ENCODE results near the gene RASGRF1. TPM values are rescaled to one million over a fixed set of nuclear protein-coding genes. Genes with fewer than 3 reads are reported as not detected.

The RASGRF1 gene
- total RNA-seq, 1 donor from 2014 or later = not detected

- H3K9me3 ChIP-seq (replicated peaks) = no peaks in the 10 kb centered on the region
- no peak for TF ChIP-seq CTCF (IDR thresholded peaks at IDR 0.05; ENCODE audit: borderline replicate concordance)
- intact Hi-C loops (cut with micrococcal nuclease) = no loop called here
- no peak for DNase-seq
- no peaks in the 10 kb centered on the region for H3K36me3 ChIP-seq
- H3K4me3 ChIP-seq = no peak overlapping the region
- no peaks in the 10 kb centered on the region for H3K4me1 ChIP-seq
- no peak overlapping the region for H3K27ac ChIP-seq (replicated peaks)
- no peaks in the 10 kb centered on the region for H3K27me3 ChIP-seq (ENCODE audit: low read depth)
Measured at GRCh38 chr15:79017953-79018352, 72.6 kb downstream of the RASGRF1 start.

- Histone ChIP-seq H3K27me3 (ENCODE audit: low read depth) (no peaks in the 10 kb centered on the region), H3K9me3 (replicated peaks) (no peaks in the 10 kb centered on the region), H3K27ac (replicated peaks) (no peak overlapping the region), H3K4me3 (no peak overlapping the region), H3K4me1 (no peaks in the 10 kb centered on the region), H3K36me3 (no peaks in the 10 kb centered on the region)
- TF ChIP-seq CTCF (IDR thresholded peaks at IDR 0.05; ENCODE audit: borderline replicate concordance) = no peak
- intact Hi-C loops (cut with micrococcal nuclease) = no loop called here
- no peak for DNase-seq
Measured at GRCh38 chr15:79016527-79017170, 73.9 kb downstream of the RASGRF1 start.

- no peaks in the 10 kb centered on the region for H3K36me3 ChIP-seq
- no peaks in the 10 kb centered on the region for H3K4me1 ChIP-seq
- H3K27ac ChIP-seq (replicated peaks) = no peak overlapping the region
- no peaks in the 10 kb centered on the region for H3K9me3 ChIP-seq (replicated peaks)
- H3K4me3 ChIP-seq = no peak overlapping the region
- no peak for TF ChIP-seq CTCF (IDR thresholded peaks at IDR 0.05; ENCODE audit: borderline replicate concordance)
- intact Hi-C loops (cut with micrococcal nuclease) = no loop called here
- DNase-seq = no peak
- H3K27me3 ChIP-seq (ENCODE audit: low read depth) = no peaks in the 10 kb centered on the region
Measured at GRCh38 chr15:79015416-79015815, 75.2 kb downstream of the RASGRF1 start.

- H3K36me3 ChIP-seq = no peaks in the 10 kb centered on the region
- no peaks in the 10 kb centered on the region for H3K4me1 ChIP-seq
- H3K27me3 ChIP-seq (ENCODE audit: low read depth) = no peaks in the 10 kb centered on the region
- no peaks in the 10 kb centered on the region for H3K9me3 ChIP-seq (replicated peaks)
- no peak for TF ChIP-seq CTCF (IDR thresholded peaks at IDR 0.05; ENCODE audit: borderline replicate concordance)
- no peak overlapping the region for H3K27ac ChIP-seq (replicated peaks)
- intact Hi-C loops (cut with micrococcal nuclease) = no loop called here
- DNase-seq = no peak
- H3K4me3 ChIP-seq = no peak overlapping the region
Measured at GRCh38 chr15:79010278-79010677, 80.3 kb downstream of the RASGRF1 start.

GRCh38 chr15:79009379-79009778, 81.2 kb downstream of the RASGRF1 start:
- no peaks in the 10 kb centered on the region for H3K9me3 ChIP-seq (replicated peaks)
- H3K4me1 ChIP-seq = peaks cover 2% of the 10 kb centered on the region
- intact Hi-C loops (cut with micrococcal nuclease) = no loop called here
- no peak overlapping the region for H3K27ac ChIP-seq (replicated peaks)
- H3K4me3 ChIP-seq = no peak overlapping the region
- H3K27me3 ChIP-seq (ENCODE audit: low read depth) = no peaks in the 10 kb centered on the region
- H3K36me3 ChIP-seq = no peaks in the 10 kb centered on the region
- no peak for DNase-seq
- no peak for TF ChIP-seq CTCF (IDR thresholded peaks at IDR 0.05; ENCODE audit: borderline replicate concordance)

Measured in left ventricle myocardium inferior (tissue), 1 donor.